AG08396 (cell line): ENCODE data around the gene DOK5.

Experiments
- DNase-seq: peaks from one replicate; pipeline ENCODE4 v3.0.0; 2012; ENCODE audit warnings: low spot score, mixed read lengths

DOK5 gene

DNA sequence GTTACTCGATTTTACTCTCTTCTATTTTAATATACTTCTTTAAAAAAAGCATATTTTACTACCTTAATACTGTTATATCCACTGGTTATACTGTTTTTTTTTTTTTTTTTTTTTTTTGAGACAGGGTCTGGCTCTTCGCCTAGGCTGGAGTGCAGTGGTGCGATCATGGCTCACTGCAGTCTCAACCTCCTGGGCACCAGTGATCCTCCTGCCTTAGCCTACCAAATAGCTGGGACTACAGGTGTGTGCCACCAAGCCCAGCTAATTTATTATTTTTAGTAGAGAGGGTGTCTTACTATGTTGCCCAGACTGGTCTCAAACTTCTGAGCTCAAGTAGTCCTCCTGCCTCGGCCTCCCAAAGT is 170.7 kb downstream of the DOK5 start:
- DNase-seq = no peak

DNA sequence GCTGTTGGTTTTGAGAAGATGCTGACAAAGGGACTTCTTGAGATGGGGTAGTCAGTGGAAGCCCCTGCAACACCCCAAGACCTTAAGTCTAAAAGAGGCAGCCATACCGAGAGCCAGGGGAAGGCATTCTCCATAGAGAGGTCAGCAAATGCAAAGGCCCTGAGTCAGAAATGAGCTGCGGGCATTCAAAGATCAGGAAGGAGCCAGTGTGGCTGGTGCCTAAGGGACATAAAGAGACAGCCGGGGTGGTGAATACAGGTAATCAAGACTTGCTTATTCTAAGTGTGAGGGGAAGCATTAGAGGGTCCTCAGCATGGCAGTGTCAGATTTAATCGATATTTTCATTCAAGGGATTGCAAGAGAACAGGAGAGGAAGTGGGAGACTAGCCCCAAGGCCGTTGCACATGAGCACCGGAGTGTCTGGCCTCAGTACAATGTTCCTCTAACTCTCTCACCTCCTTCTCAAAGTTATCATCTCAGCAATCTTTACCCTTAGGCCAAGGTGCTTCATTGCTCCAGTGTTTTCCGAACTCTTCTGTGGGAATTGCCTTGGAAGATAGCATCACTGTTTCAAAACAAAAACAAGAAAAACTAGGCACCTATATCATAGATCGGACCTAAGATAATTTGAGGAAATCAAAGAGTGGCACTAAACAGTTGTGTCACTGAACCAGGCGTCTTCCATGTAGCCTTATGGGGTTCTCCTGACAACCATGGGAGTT is 173.2 kb downstream of the DOK5 start:
- DNase-seq = no peak

DNA sequence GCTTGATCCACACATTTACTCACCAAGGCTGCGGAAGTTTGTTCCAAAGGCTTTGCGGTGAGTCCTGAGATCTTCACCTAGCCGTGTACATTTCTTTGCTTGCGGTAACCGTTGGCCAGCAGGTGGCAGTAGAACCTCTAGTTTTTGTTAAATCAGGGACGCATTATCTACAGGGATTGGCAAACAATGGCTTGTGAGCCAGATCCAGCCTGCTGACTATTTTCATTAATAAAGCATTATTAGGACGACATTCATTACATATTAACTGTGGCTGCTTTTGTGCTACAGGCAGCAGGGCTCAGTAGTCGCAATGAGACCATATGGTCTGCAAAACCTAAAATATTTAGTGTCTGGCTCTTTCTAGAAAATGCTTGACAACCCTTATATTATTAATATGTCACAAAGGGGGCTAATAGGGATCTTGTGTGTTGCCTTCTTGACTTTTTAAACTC is 174.1 kb downstream of the DOK5 start:
- DNase-seq = peak; percentile 63

DNA sequence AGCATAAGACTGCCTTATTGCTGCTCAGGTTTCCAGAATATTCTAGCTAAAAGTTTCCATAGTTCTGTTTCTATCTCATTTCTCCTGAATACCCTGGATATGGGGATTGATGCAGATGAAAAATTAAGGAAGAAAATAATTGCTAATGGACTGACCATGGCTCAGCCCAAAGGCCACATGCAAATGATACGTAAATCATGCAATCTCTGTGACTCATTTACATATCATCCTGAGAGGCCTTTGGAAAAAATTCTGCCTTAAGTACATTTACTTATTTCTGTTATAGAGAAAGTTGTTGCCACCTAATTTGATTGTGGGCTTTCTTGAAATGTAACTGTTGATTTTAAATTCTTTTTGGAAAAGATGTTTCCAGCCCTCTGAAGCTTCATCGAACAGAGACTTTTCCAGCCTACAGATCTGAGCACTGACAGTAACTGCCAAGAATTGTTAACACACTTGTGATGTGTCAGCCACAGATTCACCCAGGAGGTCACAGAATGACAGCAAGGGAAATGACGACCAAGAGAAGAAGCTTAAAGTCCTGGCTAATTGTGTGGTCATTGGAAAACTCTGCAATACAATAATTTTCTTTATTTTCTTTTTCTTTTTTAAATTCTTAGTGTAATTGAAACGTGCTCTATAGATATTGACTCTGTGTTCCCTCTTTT is 174.8 kb downstream of the DOK5 start:
- peak; percentile 10 for DNase-seq

DNA sequence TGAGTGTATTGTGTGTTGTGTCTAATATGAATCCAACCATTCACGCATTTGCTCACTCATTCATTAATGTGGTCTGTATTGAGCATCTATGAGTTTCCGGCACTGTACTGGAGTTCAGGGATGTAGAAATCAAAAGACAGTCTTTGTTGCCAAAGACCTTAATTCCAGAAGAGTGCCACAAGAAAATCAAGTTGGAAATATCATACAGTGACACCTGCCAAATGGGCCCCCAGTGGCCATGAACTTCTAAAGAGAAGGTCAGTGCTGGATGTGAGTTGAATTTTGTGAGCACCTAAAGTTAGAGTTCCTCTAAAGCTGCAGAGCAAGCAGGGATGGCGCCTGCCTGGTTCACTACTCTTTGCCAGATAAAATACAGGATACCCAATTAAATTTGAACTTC is 175.9 kb downstream of the DOK5 start:
- DNase-seq = no peak

DNA sequence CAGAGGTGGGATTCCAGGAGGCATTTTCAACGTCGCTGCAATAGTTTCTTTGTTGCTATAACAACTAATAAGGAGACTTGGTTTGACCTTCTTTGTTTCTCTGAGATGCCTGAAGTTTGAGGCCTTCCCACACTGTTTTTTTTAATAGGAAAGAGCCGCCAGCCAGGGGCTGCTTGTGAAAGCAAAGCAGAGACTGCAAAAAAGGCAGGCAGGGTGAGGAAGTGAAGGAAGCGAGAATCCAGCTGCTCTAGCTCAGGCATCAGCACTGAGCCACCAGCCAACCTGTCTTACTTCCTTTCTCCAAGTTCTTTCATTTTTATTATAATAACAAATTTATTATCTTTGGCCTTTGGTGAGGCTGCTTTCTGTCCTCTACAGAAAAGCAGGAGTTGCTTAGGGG is 179.1 kb downstream of the DOK5 start:
- DNase-seq = no peak

DNA sequence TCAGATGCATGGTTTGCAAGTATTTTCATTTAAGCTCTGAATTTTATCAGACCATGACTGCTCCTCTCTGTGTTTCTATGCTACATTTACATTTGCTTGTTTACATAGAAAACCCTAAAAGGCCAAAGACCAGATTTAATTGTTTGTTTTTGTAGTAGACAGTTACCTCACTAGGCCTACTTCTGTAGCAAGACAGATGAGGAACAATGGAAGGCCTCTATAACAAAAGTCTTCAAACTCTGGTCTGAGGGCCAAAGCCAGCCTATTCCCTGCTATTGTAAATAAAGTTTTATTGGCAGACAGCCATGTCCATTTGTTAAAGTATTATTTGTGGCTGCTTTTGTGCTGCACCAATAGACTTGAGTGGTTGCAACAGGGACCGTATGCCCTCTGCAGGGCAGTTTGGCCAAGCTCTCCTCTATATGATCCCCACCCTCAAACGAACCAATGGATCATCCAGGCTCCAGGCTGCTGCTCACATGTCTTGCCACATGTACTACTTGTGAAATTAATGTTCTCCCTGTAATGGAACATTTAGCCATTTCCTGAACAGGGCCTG is 182.0 kb downstream of the DOK5 start:
- DNase-seq = no peak

DNA sequence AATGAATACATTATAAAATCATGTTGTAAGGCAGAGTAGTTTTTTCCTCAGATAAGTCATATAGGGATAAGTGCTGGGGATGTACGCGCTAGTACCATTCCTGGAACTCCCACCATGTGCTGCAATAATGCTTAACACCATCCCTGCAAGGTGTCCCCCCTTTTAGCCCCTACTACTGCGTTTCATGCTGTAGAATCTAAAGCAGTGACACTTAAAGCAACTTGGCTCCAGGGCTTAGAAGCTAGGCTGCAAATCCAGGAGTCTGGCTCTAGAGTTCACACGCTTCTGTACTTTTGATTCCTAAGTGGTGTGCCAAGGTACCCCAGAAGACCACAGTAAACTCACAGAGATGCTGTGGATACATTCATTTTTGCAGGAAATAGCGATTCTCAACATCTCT is 183.1 kb downstream of the DOK5 start:
- no peak for DNase-seq

DNA sequence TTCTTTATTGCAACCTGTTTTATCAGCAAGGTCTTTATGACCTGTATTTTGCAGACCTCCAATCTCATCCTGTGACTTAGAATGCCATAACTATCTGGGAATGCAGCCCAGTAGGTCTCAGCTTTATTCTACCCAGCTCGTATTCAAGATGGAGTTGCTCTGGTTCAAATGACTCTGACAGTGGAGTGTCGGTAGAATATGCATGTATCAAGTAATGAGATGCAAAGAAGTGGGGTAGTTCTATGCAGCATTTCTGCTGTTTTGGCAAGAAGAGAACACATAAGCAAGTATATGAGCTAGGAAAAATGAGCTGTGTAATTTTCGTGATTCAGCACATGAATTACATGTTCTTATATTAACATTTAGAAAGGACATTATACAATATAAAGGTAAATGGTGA is 185.9 kb downstream of the DOK5 start:
- DNase-seq = no peak

DNA sequence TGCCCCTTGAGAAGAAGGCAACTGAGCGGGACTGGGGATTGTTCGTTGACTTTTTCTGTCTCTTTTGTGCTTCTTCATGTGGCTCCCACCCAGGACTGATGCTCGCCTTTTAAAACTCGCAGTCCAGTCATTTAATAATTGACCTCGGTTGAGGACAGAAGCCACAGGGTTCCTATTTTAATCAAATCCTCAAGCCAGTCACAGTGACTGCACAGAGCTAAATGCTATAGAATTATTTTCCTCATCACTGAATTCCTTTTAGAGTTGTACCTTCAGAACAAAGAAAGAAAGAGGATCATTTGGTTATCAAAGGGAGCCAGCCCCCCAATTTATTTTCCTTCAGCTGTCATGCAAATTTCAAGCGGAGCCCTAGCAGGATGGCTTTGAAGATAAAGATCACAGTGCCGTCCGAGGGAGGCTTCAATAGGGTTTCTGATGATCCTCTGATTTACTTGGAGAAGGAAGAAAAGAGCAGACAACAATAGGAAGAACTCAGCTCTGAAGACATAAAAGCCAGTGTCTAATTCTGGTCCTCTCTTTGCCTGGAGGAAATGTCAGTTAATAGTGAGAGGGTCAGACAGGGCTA is 186.6 kb downstream of the DOK5 start:
- DNase-seq = no peak

DNA sequence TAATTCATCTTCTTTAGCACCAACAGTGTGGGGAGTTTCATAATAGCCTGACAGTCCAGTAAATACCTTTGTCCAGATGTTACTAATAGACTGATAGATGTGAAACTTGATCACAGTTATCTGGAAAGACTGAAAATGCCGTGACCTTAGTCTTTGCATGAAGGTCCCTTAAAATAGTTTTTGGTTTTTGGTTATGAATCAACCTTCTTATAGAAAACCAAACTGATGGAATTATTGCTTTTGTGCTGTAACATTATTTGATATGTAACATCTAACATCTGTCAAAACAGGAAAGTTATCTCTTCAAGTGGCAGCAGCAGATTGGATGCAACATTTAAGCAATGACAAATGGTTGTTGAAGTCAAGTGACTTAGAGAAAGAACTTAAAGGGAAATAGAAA is 190.4 kb downstream of the DOK5 start:
- no peak for DNase-seq

DNA sequence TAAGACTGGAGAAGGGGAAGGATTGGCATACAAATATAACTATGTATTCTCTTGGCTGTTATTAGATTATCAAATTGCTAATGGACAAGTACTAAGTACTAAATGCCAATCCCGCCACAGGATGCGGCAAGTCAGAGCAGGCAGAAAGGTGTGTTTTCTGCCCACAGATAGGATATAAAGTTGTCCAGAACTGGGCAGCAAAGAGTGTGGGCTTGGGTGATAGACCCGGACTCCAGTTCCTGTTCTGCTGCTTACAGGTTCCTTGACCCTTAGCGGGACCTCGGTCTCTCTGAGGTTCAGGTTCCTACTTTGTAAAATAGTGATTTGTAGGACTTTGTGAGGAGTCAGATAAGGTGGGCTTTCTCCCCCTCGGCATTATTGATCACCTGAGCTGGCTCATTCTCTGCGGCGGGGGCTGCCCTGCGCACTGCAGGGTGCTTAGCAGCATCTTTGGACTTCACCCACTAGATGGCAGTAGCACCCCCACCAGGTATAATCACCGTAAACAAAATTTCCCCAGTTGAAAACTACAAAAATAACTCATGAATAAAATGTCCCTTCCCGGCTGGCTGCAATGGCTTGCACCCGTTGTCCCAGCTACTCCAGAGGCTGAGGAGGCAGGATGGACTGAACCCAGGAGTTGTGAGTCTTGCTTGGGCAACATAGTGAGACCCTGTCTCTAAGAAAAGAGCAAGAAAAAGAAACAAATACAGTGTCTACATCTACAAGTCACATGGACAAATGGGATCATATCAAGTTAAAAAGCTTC is 193.1 kb downstream of the DOK5 start:
- no peak for DNase-seq

DNA sequence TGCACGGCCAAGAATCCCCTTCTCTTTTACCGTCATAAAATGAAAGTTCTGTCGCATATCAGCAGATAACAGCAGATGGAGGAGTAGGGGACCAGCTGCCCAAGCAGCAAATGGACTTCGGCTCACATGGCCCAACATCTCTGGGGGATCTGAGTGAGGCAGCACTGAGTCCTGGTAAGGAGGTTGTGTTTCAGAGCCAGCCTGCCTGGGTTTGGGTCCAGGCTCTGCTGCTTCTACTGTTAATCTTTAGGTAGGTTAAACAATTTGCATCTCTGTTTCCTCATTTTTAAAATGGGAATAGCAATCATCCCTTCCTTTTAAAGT is 193.6 kb downstream of the DOK5 start:
- no peak for DNase-seq

DNA sequence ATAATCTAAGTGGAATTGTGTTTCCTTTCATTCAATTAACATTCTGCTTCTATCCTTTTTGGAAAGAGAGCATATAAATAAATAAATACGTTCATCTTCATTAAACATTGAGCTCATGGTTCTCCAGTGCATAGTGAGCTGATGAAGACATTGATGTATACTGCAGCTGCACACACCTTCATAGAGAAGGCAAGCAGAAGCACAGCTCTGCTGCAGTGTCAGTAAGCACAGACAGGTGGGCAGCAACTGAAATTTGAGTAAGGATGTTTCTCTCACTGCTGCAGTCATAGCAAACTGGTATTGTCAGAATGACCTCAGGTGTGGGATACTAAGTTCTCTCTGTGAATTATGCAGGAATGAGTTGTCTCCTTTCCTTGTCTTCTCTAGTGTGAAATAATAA is 202.9 kb downstream of the DOK5 start:
- no peak for DNase-seq

DNA sequence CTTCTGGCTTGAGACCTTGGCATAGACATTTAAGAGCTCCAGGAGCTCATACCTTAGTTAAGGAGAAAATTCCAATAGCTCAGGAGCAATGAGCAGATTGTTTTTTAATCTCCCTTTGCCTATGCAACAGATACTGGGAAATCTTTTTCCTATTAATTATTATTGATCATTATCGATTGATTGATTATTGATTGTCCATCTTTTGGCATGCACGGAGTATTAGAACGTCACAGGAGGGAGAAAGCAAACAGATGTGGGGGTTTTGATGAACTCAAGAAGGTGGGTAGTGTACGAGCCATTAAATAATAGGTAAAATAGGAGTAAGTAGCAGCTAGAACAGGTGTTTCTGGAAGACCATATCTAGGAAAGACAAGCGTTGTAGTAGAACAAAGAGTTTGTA is 205.0 kb downstream of the DOK5 start:
- no peak for DNase-seq

DNA sequence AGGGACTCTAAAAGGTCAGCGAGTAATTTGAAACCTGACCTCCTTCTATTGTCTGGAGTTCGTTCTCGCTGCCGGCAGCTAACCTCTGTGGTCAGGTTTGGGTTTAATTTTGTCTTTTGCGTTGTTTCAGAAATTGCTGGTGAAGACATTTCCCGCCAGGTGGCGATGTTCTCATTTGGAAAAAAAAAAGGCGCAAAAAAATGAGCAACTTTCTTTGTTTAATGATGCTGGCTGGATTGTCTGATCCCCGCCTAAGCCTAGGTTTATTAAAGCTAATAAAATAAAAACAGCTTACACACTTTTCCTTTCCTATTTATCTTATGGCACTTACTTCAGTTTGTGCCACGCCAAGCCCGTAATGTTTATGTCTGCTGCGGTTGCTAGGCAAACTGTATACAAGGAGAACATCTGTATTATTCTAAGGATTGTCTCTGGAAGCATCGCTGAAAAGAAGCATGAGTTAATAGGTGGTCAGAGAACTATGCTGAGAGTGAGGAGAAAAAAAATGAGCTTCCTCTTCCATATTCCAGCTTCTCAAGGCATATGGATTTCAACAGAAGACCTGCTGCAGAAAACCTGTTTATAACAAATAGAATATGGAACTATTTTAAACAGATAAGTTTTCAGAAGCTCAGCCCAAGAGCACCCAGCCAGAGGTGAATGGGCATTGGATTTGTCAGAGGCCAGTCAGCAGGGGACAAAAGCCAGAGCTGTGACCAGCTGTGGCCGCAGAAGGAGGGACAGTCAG is 205.7 kb downstream of the DOK5 start:
- DNase-seq = peak; percentile 9

DNA sequence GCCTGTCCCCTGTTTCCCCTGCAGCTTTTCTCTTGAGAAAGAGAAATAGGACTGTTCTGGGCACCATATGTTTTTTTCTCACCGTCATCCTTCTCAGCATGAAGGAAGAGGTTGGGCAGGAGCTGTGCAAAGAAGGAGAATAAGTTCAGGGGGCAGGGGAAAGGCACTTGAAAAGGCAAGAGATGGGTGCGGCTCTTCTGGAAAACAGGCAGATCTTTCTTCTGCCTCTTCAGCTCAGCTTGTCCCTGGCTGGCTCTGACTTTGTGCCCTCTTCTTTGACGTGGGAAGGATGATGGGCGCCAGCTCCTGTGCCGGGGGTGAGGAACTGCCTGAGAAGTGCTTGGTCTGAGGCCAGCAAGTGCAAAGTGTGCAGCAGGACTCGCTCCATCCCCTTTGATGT is 206.5 kb downstream of the DOK5 start:
- DNase-seq = no peak

DNA sequence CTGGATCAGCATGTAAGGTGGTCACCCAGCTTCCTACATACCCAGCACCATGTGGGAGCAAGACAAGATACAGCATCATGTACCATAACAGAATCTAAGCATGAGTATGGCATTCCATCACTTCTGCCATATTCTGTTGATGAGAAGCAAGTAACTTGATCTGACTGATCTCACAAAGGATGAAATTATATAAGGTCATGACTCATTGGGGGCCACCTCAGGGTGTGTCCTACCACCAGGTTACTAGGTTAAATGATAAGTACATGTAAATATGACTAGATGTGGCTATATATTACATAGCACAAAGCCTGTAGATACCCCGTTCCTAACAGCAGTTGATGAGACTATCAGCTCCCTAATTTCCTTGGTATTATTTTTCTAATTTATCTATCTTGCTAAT is 213.1 kb downstream of the DOK5 start:
- no peak for DNase-seq

DNA sequence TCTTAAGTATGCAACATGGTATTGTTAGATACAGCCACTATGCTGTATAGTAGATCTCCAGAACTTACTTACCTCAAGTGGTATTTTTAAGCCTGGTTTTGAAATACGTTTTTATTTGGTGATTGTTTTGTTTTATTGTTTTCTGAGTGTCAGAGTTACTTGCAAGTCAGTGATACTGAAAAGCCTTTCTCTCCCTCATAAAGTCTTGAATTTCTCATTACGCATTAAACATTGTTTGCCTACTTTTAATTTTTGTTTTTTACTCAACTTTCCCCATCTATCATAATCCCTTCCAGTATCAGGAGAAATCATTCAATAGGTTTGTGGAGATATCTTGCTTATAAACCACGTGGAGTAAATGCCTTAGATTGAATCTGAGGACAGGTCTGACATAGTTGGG is 214.9 kb downstream of the DOK5 start:
- DNase-seq = no peak

DNA sequence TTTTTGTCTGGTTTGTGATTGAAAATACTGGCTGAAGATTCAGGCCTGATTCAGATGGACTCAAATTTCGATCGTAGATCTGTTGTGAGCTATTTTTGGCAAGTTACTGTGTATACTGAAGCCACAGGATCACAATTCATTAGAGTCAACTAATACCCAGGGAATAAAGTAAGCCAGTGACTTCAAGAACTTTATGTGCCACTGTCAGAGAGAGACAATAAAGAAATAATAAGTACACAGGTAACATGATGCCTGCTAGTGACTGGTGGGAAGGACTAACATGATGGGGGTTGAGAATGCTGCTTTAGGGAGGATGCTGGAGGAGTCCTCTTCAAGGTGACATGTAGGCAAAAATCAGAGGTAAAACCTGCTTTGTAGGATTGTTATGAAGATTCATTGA is 215.9 kb downstream of the DOK5 start:
- DNase-seq = no peak

DNA sequence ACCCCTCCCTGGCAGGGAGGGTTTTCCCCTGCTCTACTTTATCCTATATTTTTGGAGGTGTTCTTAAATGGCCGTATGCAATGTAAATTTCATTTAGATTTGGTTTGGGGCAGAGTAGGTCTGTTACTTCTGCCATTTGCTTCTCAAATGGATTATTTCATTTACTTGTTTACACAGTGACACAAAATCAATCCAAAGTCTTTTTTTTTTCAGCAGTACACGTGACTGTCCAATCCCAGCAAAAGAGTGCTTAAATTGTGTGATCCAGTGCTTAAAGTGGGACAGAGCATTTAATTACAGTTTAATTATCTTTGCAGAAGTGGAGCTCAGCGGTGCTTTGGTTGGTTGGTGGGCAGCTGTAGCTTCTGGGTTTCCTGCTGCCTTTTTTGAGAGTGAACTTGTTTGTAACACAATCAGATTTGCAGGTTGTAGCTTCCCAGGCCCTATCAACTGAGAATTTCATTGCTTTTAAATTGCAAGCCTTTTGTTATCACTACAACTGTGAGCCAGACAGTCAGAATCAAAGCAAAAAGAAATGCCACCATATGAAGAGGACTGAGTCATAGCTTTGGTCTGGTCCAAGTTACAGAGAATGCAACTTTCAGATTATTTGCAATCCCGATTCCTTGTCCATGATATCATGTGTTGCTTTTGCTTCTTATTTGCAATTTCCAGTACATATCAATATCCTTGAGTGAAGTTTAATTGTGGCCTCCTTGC is 216.9 kb downstream of the DOK5 start:
- no peak for DNase-seq
